Bronchial epithelial cell (primary cell): ENCODE data around the gene OSBPL9. TPM values are rescaled to one million over a fixed set of nuclear protein-coding genes. Genes with fewer than 3 reads are reported as not detected.

Source experiments
- DNase-seq: peaks from one replicate; pipeline ENCODE4 v3.0.0-alpha.2; 2010; ENCODE audit warnings: low read depth
- FAIRE-seq: peaks from 2 replicates; lab custom pipeline; 2011; peaks lifted over from hg19 to GRCh38; lab: Jason Lieb, UNC
- H3K27me3 ChIP-seq: 2 replicates; pipeline ENCODE4 v1.5.1; 2011; ENCODE audit warnings: low read length; ENCODE audit not compliant: control insufficient read depth, insufficient read depth
- H3K36me3 ChIP-seq: 2 replicates; pipeline ENCODE4 v1.5.1; 2011; ENCODE audit warnings: low read length; ENCODE audit not compliant: control insufficient read depth, insufficient read depth
- H3K4me3 ChIP-seq: 2 replicates; pipeline ENCODE4 v1.5.1; 2011; ENCODE audit warnings: mild to moderate bottlenecking, low read depth, low read length, control low read depth
- CTCF ChIP-seq: IDR thresholded peaks from 2 replicates; pipeline ENCODE4 v1.5.1; 2011; ENCODE audit warnings: mild to moderate bottlenecking, moderate library complexity, low read length, control low read depth, inconsistent platforms; ENCODE audit not compliant: insufficient read depth, severe bottlenecking
- total RNA-seq: library from RNA; depleted of rRNA; stranded (reverse); fragments of >200 nt; gene quantifications from 2 replicates; pipeline ENCODE4 v1.2.1, GENCODE V29; 2014

OSBPL9 gene
- total RNA-seq, 1 donor from 2014 or later: 69.8 TPM

GRCh38 chr1:51610637-51611036, 6.3 kb upstream of the OSBPL9 start:
- no peak for TF ChIP-seq CTCF
- FAIRE-seq: no peak
- DNase-seq: no peak
- no peaks in the 10 kb centered on the region for H3K36me3 ChIP-seq
- no peaks in the 10 kb centered on the region for H3K27me3 ChIP-seq
- no peak overlapping the region for H3K4me3 ChIP-seq

- TF ChIP-seq CTCF: no peak
- Histone ChIP-seq H3K4me3 (no peak overlapping the region), H3K36me3 (no peaks in the 10 kb centered on the region), H3K27me3 (no peaks in the 10 kb centered on the region)
- FAIRE-seq (no peak), DNase-seq (no peak)
These were observed 4.4 kb upstream of the OSBPL9 start for GRCh38 chr1:51612447-51612961.

GRCh38 chr1:51615780-51616291, 1.1 kb upstream of the OSBPL9 start:
- no peak for FAIRE-seq
- H3K27me3 ChIP-seq: no peaks in the 10 kb centered on the region
- no peak overlapping the region for H3K4me3 ChIP-seq
- TF ChIP-seq CTCF: no peak
- H3K36me3 ChIP-seq: no peaks in the 10 kb centered on the region
- DNase-seq: no peak

- DNase-seq (no peak), FAIRE-seq (no peak)
- Histone ChIP-seq H3K36me3 (no peaks in the 10 kb centered on the region), H3K27me3 (no peaks in the 10 kb centered on the region), H3K4me3 (no peak overlapping the region)
- TF ChIP-seq CTCF: no peak
These were observed 402 bp upstream of the OSBPL9 start for GRCh38 chr1:51616490-51616889.

GRCh38 chr1:51618715-51619114, 1.8 kb downstream of the OSBPL9 start:
- no peak overlapping the region for H3K4me3 ChIP-seq
- no peaks in the 10 kb centered on the region for H3K36me3 ChIP-seq
- H3K27me3 ChIP-seq: no peaks in the 10 kb centered on the region
- DNase-seq (no peak), FAIRE-seq (no peak)
- no peak for TF ChIP-seq CTCF

GRCh38 chr1:51620470-51620869, 3.6 kb downstream of the OSBPL9 start:
- FAIRE-seq (no peak), DNase-seq (no peak)
- Histone ChIP-seq H3K36me3 (no peaks in the 10 kb centered on the region), H3K27me3 (no peaks in the 10 kb centered on the region), H3K4me3 (no peak overlapping the region)
- TF ChIP-seq CTCF: no peak
